ENCODE results near the gene C17orf67.

The C17orf67 gene

DNA sequence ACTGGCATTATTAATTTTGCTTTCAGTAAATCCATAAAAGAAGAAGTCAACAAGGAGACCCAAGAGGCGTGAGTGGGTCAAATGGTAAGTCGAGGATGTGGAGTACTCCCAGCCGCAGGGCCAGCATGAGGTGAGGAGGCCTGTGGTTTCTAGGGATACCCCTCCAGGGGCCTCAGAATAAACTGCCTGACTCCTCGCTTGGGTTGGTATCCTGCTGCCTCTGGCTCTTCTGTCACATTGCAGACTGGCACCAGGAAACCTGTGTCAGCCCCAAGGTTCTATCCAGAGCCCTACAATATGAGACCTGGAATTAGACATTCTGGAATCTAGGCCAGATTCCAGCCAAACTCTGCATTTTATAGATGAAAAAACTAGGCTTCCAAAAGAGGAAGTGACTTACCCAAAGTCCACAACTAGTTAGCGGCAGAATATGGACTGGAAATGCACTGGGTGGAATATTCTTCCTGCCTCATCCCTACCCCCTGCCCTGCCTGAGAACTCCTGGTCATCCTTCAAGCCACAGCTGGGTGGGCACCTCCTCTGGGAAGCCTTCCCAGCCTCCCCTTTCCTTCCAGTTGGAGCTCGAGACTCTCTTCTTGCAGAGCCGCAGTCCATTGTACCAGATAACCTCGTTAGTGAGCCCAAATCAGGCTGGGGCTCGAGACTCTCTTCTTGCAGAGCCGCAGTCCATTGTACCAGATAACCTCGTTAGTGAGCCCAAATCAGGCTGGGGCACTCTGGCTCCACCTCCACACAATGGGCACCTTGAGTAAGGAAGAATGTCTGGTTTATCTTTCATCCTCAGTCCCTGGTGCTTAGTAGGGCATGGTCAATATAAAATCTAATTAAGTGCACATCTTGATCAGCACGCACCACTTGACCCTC lies 22.6 kb downstream of the C17orf67 start:
- H3K27ac ChIP-seq = no peak overlapping the region
- in situ Hi-C loops (cut with HindIII; ENCODE audit: low pct_ligation_motif_present, low sequenced_read_pairs) = no loop called here
- no peaks in the 10 kb centered on the region for H3K27me3 ChIP-seq (replicated peaks)
- TF ChIP-seq, protein P1, sequence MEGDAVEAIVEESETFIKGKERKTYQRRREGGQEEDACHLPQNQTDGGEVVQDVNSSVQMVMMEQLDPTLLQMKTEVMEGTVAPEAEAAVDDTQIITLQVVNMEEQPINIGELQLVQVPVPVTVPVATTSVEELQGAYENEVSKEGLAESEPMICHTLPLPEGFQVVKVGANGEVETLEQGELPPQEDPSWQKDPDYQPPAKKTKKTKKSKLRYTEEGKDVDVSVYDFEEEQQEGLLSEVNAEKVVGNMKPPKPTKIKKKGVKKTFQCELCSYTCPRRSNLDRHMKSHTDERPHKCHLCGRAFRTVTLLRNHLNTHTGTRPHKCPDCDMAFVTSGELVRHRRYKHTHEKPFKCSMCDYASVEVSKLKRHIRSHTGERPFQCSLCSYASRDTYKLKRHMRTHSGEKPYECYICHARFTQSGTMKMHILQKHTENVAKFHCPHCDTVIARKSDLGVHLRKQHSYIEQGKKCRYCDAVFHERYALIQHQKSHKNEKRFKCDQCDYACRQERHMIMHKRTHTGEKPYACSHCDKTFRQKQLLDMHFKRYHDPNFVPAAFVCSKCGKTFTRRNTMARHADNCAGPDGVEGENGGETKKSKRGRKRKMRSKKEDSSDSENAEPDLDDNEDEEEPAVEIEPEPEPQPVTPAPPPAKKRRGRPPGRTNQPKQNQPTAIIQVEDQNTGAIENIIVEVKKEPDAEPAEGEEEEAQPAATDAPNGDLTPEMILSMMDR (IDR thresholded peaks at IDR 0.05; ENCODE audit: low read depth, low read length, missing control alignments) = no peak
- no peak overlapping the region for H3K4me3 ChIP-seq (ENCODE audit: low read depth, low read length)
- DNase-seq = no peak
- no peaks in the 10 kb centered on the region for H3K36me3 ChIP-seq (replicated peaks)

DNA sequence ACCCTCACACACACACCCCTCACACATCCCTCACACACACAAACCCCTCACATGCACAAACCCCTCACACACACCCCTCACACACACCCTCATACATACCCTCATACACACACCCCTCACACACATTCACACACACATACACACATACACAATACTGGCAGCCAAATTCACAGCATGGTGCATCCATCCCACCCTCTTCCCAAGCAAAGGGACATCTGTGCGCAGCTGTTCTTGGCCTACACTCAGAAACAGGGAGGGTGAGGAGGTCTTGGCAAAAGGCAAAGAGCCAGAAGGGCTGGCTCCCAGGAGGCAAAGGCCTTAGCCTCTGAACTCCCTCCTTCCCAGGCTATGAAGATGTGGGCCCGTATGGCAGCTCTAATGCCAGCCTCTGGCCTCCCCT lies 23.4 kb downstream of the C17orf67 start:
- Histone ChIP-seq H3K36me3 (replicated peaks) (no peaks in the 10 kb centered on the region), H3K4me3 (ENCODE audit: low read depth, low read length) (no peak overlapping the region), H3K27me3 (replicated peaks) (no peaks in the 10 kb centered on the region), H3K27ac (no peak overlapping the region)
- TF ChIP-seq, protein P1 (IDR thresholded peaks at IDR 0.05; ENCODE audit: low read depth, low read length, missing control alignments) = no peak
- DNase-seq = no peak
- in situ Hi-C loops (cut with HindIII; ENCODE audit: low pct_ligation_motif_present, low sequenced_read_pairs) = no loop called here

DNA sequence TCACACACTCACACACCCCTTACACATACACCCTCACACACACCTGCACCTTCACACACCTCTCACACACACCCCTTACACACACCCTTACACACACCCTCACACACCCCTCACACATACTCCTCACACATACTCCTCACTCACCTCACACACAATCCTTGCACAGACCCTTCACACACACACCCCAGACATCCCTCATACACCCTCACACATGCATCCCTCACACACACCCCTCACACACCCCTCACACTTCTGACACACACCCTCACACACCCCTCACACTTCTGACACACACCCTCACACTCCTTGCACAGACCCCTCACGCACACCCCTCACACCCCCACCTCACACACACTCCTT lies 23.9 kb downstream of the C17orf67 start:
- in situ Hi-C loops (cut with HindIII; ENCODE audit: low pct_ligation_motif_present, low sequenced_read_pairs) = no loop called here
- no peak for DNase-seq
- no peaks in the 10 kb centered on the region for H3K27me3 ChIP-seq (replicated peaks)
- H3K27ac ChIP-seq = no peak overlapping the region
- TF ChIP-seq, protein P1 (IDR thresholded peaks at IDR 0.05; ENCODE audit: low read depth, low read length, missing control alignments) = no peak
- H3K36me3 ChIP-seq (replicated peaks) = no peaks in the 10 kb centered on the region
- H3K4me3 ChIP-seq (ENCODE audit: low read depth, low read length) = no peak overlapping the region

DNA sequence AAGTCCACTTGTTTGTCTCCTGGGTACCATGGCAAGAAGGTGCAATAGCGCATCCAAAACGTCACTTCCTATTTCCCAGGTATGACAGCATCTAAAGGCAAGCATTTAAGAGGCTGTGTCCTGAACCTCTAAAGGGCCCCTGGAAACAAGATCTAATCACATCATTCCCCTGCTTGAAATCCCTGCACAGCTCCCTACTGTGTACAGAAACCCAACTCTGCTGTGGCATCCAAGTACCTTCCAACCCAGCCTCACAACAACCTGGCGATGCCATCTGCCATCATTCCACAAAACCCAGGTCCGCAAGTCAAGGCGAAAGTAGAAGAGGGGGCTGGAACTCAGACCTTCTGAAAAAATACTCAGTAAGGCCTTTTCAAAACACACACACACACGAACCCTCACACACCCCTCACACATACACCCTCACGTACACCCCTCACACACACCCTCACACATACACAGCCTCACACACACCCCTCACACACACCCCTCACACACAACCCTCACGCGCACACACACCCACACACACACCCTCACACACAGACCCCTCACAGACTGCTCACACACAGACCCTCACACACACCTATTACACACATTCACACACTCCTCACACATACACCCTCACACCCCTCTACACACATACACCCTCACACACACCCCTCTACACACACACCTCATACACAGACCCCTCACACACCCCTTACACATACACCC lies 24.5 kb downstream of the C17orf67 start:
- no peak for DNase-seq
- no peak overlapping the region for H3K4me3 ChIP-seq (ENCODE audit: low read depth, low read length)
- H3K27me3 ChIP-seq (replicated peaks) = no peaks in the 10 kb centered on the region
- in situ Hi-C loops (cut with HindIII; ENCODE audit: low pct_ligation_motif_present, low sequenced_read_pairs) = no loop called here
- H3K27ac ChIP-seq = no peak overlapping the region
- TF ChIP-seq, protein P1 (IDR thresholded peaks at IDR 0.05; ENCODE audit: low read depth, low read length, missing control alignments) = no peak
- H3K36me3 ChIP-seq (replicated peaks) = no peaks in the 10 kb centered on the region

DNA sequence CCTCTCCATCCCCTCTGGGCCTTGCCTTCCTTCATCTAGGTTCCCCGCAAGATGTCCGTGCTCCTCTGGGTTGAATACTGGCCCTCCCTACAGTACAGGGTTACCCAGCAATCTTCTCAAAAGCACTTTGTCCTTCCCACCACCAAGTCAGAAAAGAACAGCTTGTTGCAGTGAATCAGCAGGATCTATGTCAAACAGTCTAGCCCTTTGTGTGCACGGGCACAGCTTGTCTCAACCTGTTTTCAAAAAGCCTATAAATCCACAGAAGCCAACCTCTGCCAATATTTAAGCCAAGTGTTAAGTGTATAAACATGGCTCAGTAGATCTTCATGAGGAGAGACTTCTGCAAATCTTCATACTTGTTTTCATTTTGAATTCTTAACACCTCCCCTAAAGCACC lies 25.2 kb downstream of the C17orf67 start:
- TF ChIP-seq, protein P1 (IDR thresholded peaks at IDR 0.05; ENCODE audit: low read depth, low read length, missing control alignments) = no peak
- Histone ChIP-seq H3K27me3 (replicated peaks) (no peaks in the 10 kb centered on the region), H3K4me3 (ENCODE audit: low read depth, low read length) (no peak overlapping the region), H3K36me3 (replicated peaks) (no peaks in the 10 kb centered on the region), H3K27ac (no peak overlapping the region)
- DNase-seq = no peak
- in situ Hi-C loops (cut with HindIII; ENCODE audit: low pct_ligation_motif_present, low sequenced_read_pairs) = no loop called here

Data from brain microvascular endothelial cell (primary cell).